Measurements from ENCODE around the gene ZNF674. TPM values are rescaled to one million over a fixed set of nuclear protein-coding genes. Genes with fewer than 3 reads are reported as not detected.
"Not testable (repeated sequence)": the region's sequence is repeated elsewhere in the genome, so short reads cannot be mapped to it uniquely, and the experiment has no call there.

Gene ZNF674
- total and polyA plus RNA-seq, 5 experiments from 2014 or later, result 0.36 to 6.0 (median 2.6) TPM; not detected in 1

GRCh38 chrX:46528640-46529039 is 16.6 kb downstream of the ZNF674 start:
- ATAC-seq, H3K27me3 Mint-ChIP-seq, H3K4me1 Mint-ChIP-seq, H3K9me3 Mint-ChIP-seq, POLR2A ChIA-PET, H3K27ac Mint-ChIP-seq, DNase-seq, H3K4me3 Mint-ChIP-seq: not testable (repeated sequence)
- H3K36me3 Mint-ChIP-seq, result peaks cover 0 to 11% (median 5%) of the 10 kb centered on the region in 3 donors

DNA sequence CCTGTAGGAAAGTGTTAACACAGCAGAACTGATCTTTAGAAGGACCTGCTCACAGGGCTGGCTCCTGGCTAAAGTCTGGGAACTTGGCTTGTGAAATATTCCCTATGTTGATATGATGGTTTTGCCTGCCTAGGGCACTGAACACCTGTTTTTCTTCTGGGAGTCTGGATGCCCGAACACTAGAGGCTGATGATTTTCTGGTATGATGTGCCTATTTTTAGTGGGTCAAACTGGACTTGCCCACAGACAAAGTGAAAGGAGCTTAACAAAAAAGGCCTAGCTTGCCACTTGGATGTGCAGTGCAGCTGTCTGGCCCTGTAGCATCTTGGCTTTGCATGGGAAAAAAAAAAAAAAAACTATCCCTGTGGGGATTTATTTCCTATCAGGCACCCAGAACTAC is 39.1 kb downstream of the ZNF674 start:
- peaks cover 38 to 51% (median 40%) of the 10 kb centered on the region in 3 donors for H3K36me3 Mint-ChIP-seq
- H3K4me1 Mint-ChIP-seq, result peaks cover 0 to 2% (median 0%) of the 10 kb centered on the region in 4 donors
- H3K4me3 Mint-ChIP-seq, result no peak overlapping the region
- ATAC-seq (no peak), DNase-seq (no peak)
- H3K9me3 Mint-ChIP-seq, result peaks cover 0 to 39% (median 8%) of the 10 kb centered on the region in 9 donors
- POLR2A ChIA-PET, result no interaction called here
- no peak overlapping the region for H3K27ac Mint-ChIP-seq
- no peaks in the 10 kb centered on the region for H3K27me3 Mint-ChIP-seq

DNA sequence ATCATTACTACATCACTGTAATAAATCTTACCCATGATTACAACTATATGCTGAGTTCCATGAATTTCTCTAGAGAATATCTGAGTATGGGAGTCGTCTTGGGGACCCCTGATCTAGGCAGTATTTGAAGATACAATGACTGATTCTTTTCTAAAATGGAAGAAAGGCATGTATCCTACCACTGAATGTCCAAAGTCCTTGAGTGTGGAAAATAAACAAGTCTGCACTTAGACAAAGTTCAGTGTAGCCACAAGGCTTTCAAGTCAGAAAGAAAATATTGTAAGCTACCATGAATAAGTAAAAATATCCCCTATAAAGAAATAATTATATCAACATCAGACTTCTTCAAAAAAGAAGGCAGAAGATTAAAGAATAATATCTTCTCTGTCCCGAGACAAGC is 42.4 kb downstream of the ZNF674 start:
- Mint-ChIP-seq H3K4me3 (no peak overlapping the region), H3K27ac (no peak overlapping the region), H3K9me3 (peaks cover 0 to 71% (median 13%) of the 10 kb centered on the region in 9 donors), H3K4me1 (peaks cover 0 to 2% (median 0%) of the 10 kb centered on the region in 4 donors), H3K36me3 (peaks cover 38 to 57% (median 50%) of the 10 kb centered on the region in 3 donors), H3K27me3 (no peaks in the 10 kb centered on the region)
- ATAC-seq (no peak), DNase-seq (no peak)
- POLR2A ChIA-PET, result no interaction called here

DNA sequence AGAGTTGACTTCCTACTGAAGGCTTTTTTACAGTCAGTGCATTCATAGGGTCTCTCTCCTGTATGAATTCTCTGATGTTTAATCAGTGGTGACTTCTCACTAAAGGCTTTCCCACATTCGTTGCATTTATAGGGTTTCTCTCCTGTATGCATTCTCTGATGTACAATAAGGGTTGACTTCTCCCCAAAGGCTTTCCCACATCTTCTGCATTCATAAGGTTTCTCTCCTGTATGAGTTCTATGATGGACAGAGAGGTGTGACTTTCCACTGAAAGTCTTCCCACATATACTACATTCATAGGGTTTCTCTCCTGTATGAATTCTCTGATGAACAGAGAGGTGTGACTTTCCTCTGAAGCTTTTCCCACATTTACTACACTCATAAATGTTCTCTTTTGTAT is 45.2 kb downstream of the ZNF674 start:
- H3K36me3 Mint-ChIP-seq, result peaks cover 37 to 59% (median 54%) of the 10 kb centered on the region in 3 donors
- H3K4me3 Mint-ChIP-seq, result no peak overlapping the region
- ATAC-seq (no peak), DNase-seq (no peak)
- POLR2A ChIA-PET, result no interaction called here
- H3K27ac Mint-ChIP-seq, result no peak overlapping the region
- no peaks in the 10 kb centered on the region for H3K27me3 Mint-ChIP-seq
- H3K9me3 Mint-ChIP-seq, result peaks cover 0 to 82% (median 16%) of the 10 kb centered on the region in 9 donors
- H3K4me1 Mint-ChIP-seq, result no peaks in the 10 kb centered on the region

GRCh38 chrX:46488712-46489111 is 56.5 kb downstream of the ZNF674 start:
- no peak overlapping the region for H3K4me3 Mint-ChIP-seq
- ATAC-seq (no peak), DNase-seq (no peak)
- H3K9me3 Mint-ChIP-seq, result peaks cover 0 to 78% (median 16%) of the 10 kb centered on the region in 9 donors
- no peaks in the 10 kb centered on the region for H3K27me3 Mint-ChIP-seq
- H3K36me3 Mint-ChIP-seq, result peaks cover 43 to 55% (median 51%) of the 10 kb centered on the region in 3 donors
- H3K27ac Mint-ChIP-seq, result peak overlapping the region in 1 of 10 donors; percentile 90
- H3K4me1 Mint-ChIP-seq, result peaks cover 0 to 8% (median 4%) of the 10 kb centered on the region in 4 donors
- POLR2A ChIA-PET, result no interaction called here

DNA sequence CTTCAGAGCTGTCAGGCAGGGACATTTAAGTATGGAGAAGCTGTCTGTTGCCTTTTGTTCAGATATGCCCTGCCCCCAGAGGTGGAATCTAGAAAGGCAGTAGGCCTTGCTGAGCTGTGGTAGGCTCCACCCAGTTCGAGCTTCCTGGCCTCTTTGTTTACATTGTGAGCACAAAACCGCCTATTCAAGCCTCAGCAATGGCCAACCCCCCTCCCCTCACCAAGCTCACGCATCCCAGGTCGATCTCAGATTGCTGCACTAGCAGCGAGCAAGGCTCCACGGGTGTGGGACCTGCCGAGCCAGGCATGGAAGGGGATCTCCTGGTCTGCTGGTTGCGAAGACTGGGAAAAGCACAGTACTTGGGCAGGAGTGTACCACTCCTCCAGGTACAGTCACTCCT is 59.3 kb downstream of the ZNF674 start:
- H3K27ac Mint-ChIP-seq, result no peak overlapping the region
- ATAC-seq, result no peak
- POLR2A ChIA-PET, result no interaction called here

GRCh38 chrX:46478634-46479033 is 66.6 kb downstream of the ZNF674 start:
- ATAC-seq, H3K27ac Mint-ChIP-seq, H3K4me1 Mint-ChIP-seq, DNase-seq, H3K27me3 Mint-ChIP-seq, POLR2A ChIA-PET, H3K4me3 Mint-ChIP-seq: not testable (repeated sequence)
- Mint-ChIP-seq H3K36me3 (peaks cover 31 to 49% (median 47%) of the 10 kb centered on the region in 3 donors), H3K9me3 (peaks cover 4 to 62% (median 9%) of the 10 kb centered on the region in 9 donors)

More for the DNA sequence above, 59.3 kb downstream of the ZNF674 start:
- peaks cover 0 to 8% (median 4%) of the 10 kb centered on the region in 4 donors for H3K4me1 Mint-ChIP-seq
- no peak overlapping the region for H3K4me3 Mint-ChIP-seq
- no peak for DNase-seq
- peaks cover 0 to 82% (median 18%) of the 10 kb centered on the region in 9 donors for H3K9me3 Mint-ChIP-seq
- peaks cover 55 to 73% (median 63%) of the 10 kb centered on the region in 3 donors for H3K36me3 Mint-ChIP-seq
- H3K27me3 Mint-ChIP-seq, result no peaks in the 10 kb centered on the region

- H3K4me3 Mint-ChIP-seq, result no peak overlapping the region
- POLR2A ChIA-PET, result no interaction called here
Measured at GRCh38 chrX:46477435-46477834, 67.8 kb downstream of the ZNF674 start.

DNA sequence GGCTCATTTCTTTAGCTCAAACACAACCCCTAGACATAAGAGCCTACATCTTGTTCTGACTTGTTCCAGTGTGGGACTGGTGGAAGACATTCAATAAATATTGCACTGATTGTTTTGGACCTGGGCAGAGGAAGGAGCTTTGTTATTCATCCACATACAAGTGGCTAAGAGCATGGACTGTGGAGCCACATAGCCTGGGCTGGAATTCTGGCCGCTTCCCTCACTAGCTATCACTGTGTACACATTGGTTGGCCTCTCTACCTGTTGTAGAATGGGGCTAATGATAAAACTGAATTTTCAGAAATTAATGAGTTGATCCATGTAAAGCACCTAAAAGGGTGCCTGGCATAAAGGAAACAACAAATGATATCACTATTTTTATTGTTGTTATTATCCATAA is 80.0 kb downstream of the ZNF674 start:
- H3K4me3 Mint-ChIP-seq, result no peak overlapping the region

More at GRCh38 chrX:46477435-46477834, 67.8 kb downstream of the ZNF674 start:
- no peaks in the 10 kb centered on the region for H3K4me1 Mint-ChIP-seq
- H3K36me3 Mint-ChIP-seq, result peaks cover 26 to 49% (median 42%) of the 10 kb centered on the region in 3 donors
- no peak for DNase-seq
- ATAC-seq, result no peak
- peaks cover 0 to 57% (median 5%) of the 10 kb centered on the region in 9 donors for H3K9me3 Mint-ChIP-seq
- no peaks in the 10 kb centered on the region for H3K27me3 Mint-ChIP-seq
- peak overlapping the region in 1 of 10 donors; percentile 7 for H3K27ac Mint-ChIP-seq

GRCh38 chrX:46463682-46464081 is 81.5 kb downstream of the ZNF674 start:
- Mint-ChIP-seq H3K4me3 (no peak overlapping the region), H3K9me3 (peaks cover 0 to 8% (median 0%) of the 10 kb centered on the region in 9 donors), H3K36me3 (peaks cover 0 to 63% (median 41%) of the 10 kb centered on the region in 3 donors), H3K4me1 (peaks cover 4 to 19% (median 7%) of the 10 kb centered on the region in 4 donors), H3K27ac (peak overlapping the region in 6 of 10 donors; percentile 2 to 49 (median 18)), H3K27me3 (no peaks in the 10 kb centered on the region)
- ATAC-seq (no peak), DNase-seq (no peak)
- POLR2A ChIA-PET, result no interaction called here

More for the DNA sequence above, 80.0 kb downstream of the ZNF674 start:
- DNase-seq (no peak), ATAC-seq (no peak)
- H3K4me1 Mint-ChIP-seq, result peaks cover 4 to 22% (median 7%) of the 10 kb centered on the region in 4 donors
- no peaks in the 10 kb centered on the region for H3K27me3 Mint-ChIP-seq
- peak overlapping the region in 1 of 10 donors; percentile 24 for H3K27ac Mint-ChIP-seq
- peaks cover 0 to 13% (median 3%) of the 10 kb centered on the region in 9 donors for H3K9me3 Mint-ChIP-seq
- peaks cover 0 to 75% (median 54%) of the 10 kb centered on the region in 3 donors for H3K36me3 Mint-ChIP-seq
- POLR2A ChIA-PET, result no interaction called here

DNA sequence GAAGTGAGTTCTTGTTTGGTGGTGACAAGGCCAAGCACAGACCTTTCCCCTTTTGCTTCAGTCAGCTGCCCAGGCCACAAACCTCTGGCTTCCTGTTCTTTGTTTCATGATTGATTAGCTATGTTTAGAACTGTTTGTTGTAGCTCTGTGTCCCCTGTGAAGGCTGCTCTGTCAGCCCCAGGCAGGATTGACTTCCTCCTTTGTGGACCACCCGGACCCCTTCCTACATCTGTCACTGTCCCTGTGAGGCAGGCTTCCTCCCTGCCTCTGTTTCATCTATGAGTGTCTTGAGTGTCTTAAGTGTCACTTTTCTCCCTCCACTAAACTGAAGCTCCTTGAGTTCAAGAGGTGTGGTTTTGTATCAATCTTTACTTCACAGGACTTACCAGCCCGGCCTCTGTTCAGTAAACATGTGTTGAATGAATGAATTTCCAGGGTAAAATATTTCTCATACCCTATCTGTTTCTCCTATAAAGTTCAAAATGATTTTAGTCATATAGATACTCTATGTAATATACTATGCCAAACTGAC is 83.5 kb downstream of the ZNF674 start:
- H3K9me3 Mint-ChIP-seq, result peaks cover 0 to 3% (median 0%) of the 10 kb centered on the region in 9 donors
- H3K36me3 Mint-ChIP-seq, result peaks cover 0 to 54% (median 30%) of the 10 kb centered on the region in 3 donors
- peak overlapping the region in 6 of 10 donors; percentile 2 to 86 (median 54) for H3K27ac Mint-ChIP-seq
- H3K27me3 Mint-ChIP-seq, result no peaks in the 10 kb centered on the region
- H3K4me1 Mint-ChIP-seq, result peaks cover 5 to 19% (median 7%) of the 10 kb centered on the region in 4 donors
- no peak for ATAC-seq
- peak overlapping the region in 6 of 10 donors; percentile 1 to 38 (median 22) for H3K4me3 Mint-ChIP-seq
- POLR2A ChIA-PET, result no interaction called here
- DNase-seq, result no peak

GRCh38 chrX:46460801-46461659 is 84.2 kb downstream of the ZNF674 start:
- not testable (repeated sequence) for H3K4me3 Mint-ChIP-seq
- H3K36me3 Mint-ChIP-seq, result peaks cover 4 to 52% (median 23%) of the 10 kb centered on the region in 3 donors

More at GRCh38 chrX:46460801-46461659, 84.2 kb downstream of the ZNF674 start:
- H3K27me3 Mint-ChIP-seq, DNase-seq, ATAC-seq, H3K9me3 Mint-ChIP-seq: not testable (repeated sequence)
- Mint-ChIP-seq H3K4me1 (peaks cover 6 to 19% (median 7%) of the 10 kb centered on the region in 4 donors), H3K27ac (peak overlapping the region in 6 of 10 donors; percentile 2 to 86 (median 45))
- POLR2A ChIA-PET, result interaction anchor here (0.6 kb wide), 1 partner anchor 356 kb away, joined by 3 read pairs; no protein-coding TSS in a partner anchor
